Middle frontal gyrus (tissue), 1 donor: ENCODE data around the gene SLC48A1.

Source experiments
- DNase-seq: peaks from one replicate; pipeline ENCODE4 v3.0.0-alpha.2; 2015; ENCODE audit warnings: low spot score; ENCODE audit errors: extremely low spot score

The SLC48A1 gene

GRCh38 chr12:47790676-47791350 is 17.8 kb downstream of the SLC48A1 start:
- DNase-seq, result no peak

- DNase-seq, result no peak
These were observed 18.3 kb downstream of the SLC48A1 start for GRCh38 chr12:47791351-47791746.

GRCh38 chr12:47791874-47792273 is 18.8 kb downstream of the SLC48A1 start:
- no peak for DNase-seq

- DNase-seq, result no peak
These were observed 20.1 kb downstream of the SLC48A1 start for GRCh38 chr12:47793015-47793681.

GRCh38 chr12:47794679-47795078 is 21.6 kb downstream of the SLC48A1 start:
- no peak for DNase-seq

GRCh38 chr12:47795121-47795813 is 22.2 kb downstream of the SLC48A1 start:
- no peak for DNase-seq

GRCh38 chr12:47795814-47796411 is 22.9 kb downstream of the SLC48A1 start:
- no peak for DNase-seq

GRCh38 chr12:47797441-47797840 is 24.4 kb downstream of the SLC48A1 start:
- DNase-seq, result no peak

GRCh38 chr12:47798382-47798948 is 25.4 kb downstream of the SLC48A1 start:
- DNase-seq, result no peak

- no peak for DNase-seq
These were observed 26.4 kb downstream of the SLC48A1 start for GRCh38 chr12:47799357-47799955.

GRCh38 chr12:47800582-47800981 is 27.5 kb downstream of the SLC48A1 start:
- DNase-seq, result no peak

GRCh38 chr12:47801170-47801903 is 28.3 kb downstream of the SLC48A1 start:
- DNase-seq, result no peak

- no peak for DNase-seq
These were observed 28.8 kb downstream of the SLC48A1 start for GRCh38 chr12:47801904-47802246.

- DNase-seq, result no peak
These were observed 29.3 kb downstream of the SLC48A1 start for GRCh38 chr12:47802312-47802711.

GRCh38 chr12:47803191-47803875 is 30.3 kb downstream of the SLC48A1 start:
- DNase-seq, result no peak

GRCh38 chr12:47804171-47804570 is 31.1 kb downstream of the SLC48A1 start:
- DNase-seq, result no peak

- DNase-seq, result no peak
These were observed 32.4 kb downstream of the SLC48A1 start for GRCh38 chr12:47805417-47805816.

- DNase-seq, result no peak
These were observed 34.3 kb downstream of the SLC48A1 start for GRCh38 chr12:47807338-47807737.

GRCh38 chr12:47808050-47808449 is 35.0 kb downstream of the SLC48A1 start:
- DNase-seq, result no peak
